Measurements from ENCODE around the gene CYCS. TPM values are rescaled to one million over a fixed set of nuclear protein-coding genes. Genes with fewer than 3 reads are reported as not detected.

The CYCS gene
- total RNA-seq, 4 donors from 2014 or later: 32.1 to 68.0 (median 53.1) TPM

DNA sequence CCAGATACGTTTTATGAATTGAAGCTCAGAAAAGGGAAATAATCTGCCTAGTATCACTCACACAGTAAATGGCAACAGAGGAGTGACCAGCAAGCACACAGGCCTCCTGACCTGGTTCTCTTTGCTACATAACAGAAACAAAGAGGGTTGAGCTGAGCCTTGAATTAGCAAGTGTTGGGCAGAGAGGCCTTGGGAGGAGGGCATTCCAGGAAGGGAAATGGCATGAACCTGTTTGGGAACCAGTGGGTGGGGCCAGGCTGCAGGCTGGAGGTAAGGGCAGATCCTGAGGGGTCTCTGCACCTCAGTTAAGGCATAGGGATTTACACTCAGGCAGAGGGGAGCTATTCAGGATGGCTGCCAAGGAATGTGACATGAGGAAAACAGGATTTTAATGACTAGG, 24.8 kb upstream of the CYCS start:
- H3K9me3 ChIP-seq: no peaks in the 10 kb centered on the region
- no peak for DNase-seq
- no peak for TF ChIP-seq POLR2A (IDR thresholded peaks at IDR 0.05)
- TF ChIP-seq CTCF (IDR thresholded peaks at IDR 0.05): no peak
- H3K4me3 ChIP-seq: no peak overlapping the region
- no peaks in the 10 kb centered on the region for H3K4me1 ChIP-seq
- H3K36me3 ChIP-seq: no peaks in the 10 kb centered on the region
- no peak overlapping the region for H3K27ac ChIP-seq
- no peaks in the 10 kb centered on the region for H3K27me3 ChIP-seq

GRCh38 chr7:25148772-25149575, 23.9 kb upstream of the CYCS start:
- no peak for TF ChIP-seq CTCF (IDR thresholded peaks at IDR 0.05)
- no peak for TF ChIP-seq POLR2A (IDR thresholded peaks at IDR 0.05)
- DNase-seq: no peak
- Histone ChIP-seq H3K9me3 (no peaks in the 10 kb centered on the region), H3K27ac (no peak overlapping the region), H3K4me1 (no peaks in the 10 kb centered on the region), H3K4me3 (no peak overlapping the region), H3K27me3 (no peaks in the 10 kb centered on the region), H3K36me3 (no peaks in the 10 kb centered on the region)

- Histone ChIP-seq H3K4me1 (no peaks in the 10 kb centered on the region), H3K9me3 (no peaks in the 10 kb centered on the region), H3K4me3 (no peak overlapping the region), H3K27me3 (no peaks in the 10 kb centered on the region), H3K36me3 (no peaks in the 10 kb centered on the region), H3K27ac (no peak overlapping the region)
- TF ChIP-seq POLR2A (IDR thresholded peaks at IDR 0.05): no peak
- no peak for TF ChIP-seq CTCF (IDR thresholded peaks at IDR 0.05)
- DNase-seq: no peak
These were observed 18.7 kb upstream of the CYCS start for GRCh38 chr7:25143763-25144162.

- no peak overlapping the region for H3K27ac ChIP-seq
- no peak overlapping the region for H3K4me3 ChIP-seq
- no peak for TF ChIP-seq POLR2A (IDR thresholded peaks at IDR 0.05)
- TF ChIP-seq CTCF (IDR thresholded peaks at IDR 0.05): no peak
- H3K36me3 ChIP-seq: no peaks in the 10 kb centered on the region
- H3K27me3 ChIP-seq: no peaks in the 10 kb centered on the region
- DNase-seq: no peak
- H3K4me1 ChIP-seq: no peaks in the 10 kb centered on the region
- H3K9me3 ChIP-seq: no peaks in the 10 kb centered on the region
These were observed 14.5 kb upstream of the CYCS start for GRCh38 chr7:25139536-25139935.

- H3K9me3 ChIP-seq: no peaks in the 10 kb centered on the region
- H3K4me1 ChIP-seq: no peaks in the 10 kb centered on the region
- no peak overlapping the region for H3K27ac ChIP-seq
- H3K36me3 ChIP-seq: no peaks in the 10 kb centered on the region
- TF ChIP-seq POLR2A (IDR thresholded peaks at IDR 0.05) (no peak), CTCF (IDR thresholded peaks at IDR 0.05) (no peak)
- no peak overlapping the region for H3K4me3 ChIP-seq
- DNase-seq: no peak
- no peaks in the 10 kb centered on the region for H3K27me3 ChIP-seq
These were observed 9.4 kb upstream of the CYCS start for GRCh38 chr7:25134358-25135010.

All from Peyer's patch (tissue), 4 donors.